T-helper 2 cell treated with Interferon-gamma antibody and Interleukin-4, amounts not matched to agents 5 μg/mL and 100 μg/mL, for 36 hours (primary cell): Measurements from ENCODE around the gene RNF5.

Experiments
- DNase-seq: peaks from one replicate; pipeline ENCODE4 v3.0.0; 2021; ENCODE audit warnings: low spot score
- H3K27ac Mint-ChIP-seq: one replicate; pipeline ENCODE4 v1.8.0; 2021; ENCODE audit warnings: mild to moderate bottlenecking, mixed read lengths
- H3K27me3 Mint-ChIP-seq: one replicate; pipeline ENCODE4 v1.8.0; 2021; ENCODE audit warnings: low read depth, mixed read lengths
- H3K36me3 Mint-ChIP-seq: one replicate; pipeline ENCODE4 v1.8.0; 2021; ENCODE audit warnings: low read depth, mixed read lengths
- H3K4me1 Mint-ChIP-seq: one replicate; pipeline ENCODE4 v1.8.0; 2021; ENCODE audit warnings: low read depth, mixed read lengths
- H3K4me3 Mint-ChIP-seq: one replicate; pipeline ENCODE4 v1.8.0; 2022; ENCODE audit warnings: mild to moderate bottlenecking, moderate library complexity, mixed read lengths
- H3K9me3 Mint-ChIP-seq: one replicate; pipeline ENCODE4 v1.8.0; 2021; ENCODE audit warnings: mixed read lengths

RNF5 gene

DNA sequence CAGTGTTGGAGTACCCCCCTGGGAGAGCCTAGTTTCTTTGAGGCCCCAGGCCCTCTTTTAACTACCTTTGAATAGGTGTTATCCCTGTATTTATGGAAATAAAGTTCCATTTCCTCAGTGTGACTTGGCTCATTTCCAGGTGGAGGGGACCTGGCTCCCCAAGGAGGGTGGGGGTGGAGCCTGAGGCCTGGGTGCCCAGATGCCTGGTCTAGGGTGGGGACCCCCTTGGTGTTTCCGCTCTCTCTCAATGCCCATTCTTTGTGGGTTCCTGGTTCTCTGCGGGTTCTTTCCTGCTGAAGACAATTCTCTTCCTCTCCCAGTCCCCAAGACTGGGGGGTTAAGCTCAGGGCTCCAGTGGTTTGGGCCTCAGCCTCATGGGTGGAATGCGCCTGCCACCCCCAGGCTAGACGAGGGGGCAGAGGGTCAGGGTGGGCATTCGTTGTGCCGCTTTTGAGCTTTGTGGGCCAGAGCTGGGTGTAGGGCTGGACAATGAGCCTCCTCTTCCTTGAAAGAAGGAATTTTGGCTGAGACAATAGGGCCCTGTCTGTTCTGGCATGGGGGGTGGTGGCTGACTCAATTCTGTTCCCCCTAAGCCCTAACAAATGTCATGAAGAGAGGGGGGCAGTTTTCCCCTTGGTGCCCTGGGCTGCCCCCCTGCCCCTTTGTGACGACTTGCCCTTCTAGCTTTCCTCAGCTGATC is 14.5 kb upstream of the RNF5 start:
- Mint-ChIP-seq H3K27ac (no peak overlapping the region), H3K36me3 (peaks cover 12% of the 10 kb centered on the region), H3K4me1 (no peaks in the 10 kb centered on the region), H3K27me3 (no peaks in the 10 kb centered on the region), H3K4me3 (no peak overlapping the region), H3K9me3 (no peaks in the 10 kb centered on the region)
- DNase-seq: no peak

DNA sequence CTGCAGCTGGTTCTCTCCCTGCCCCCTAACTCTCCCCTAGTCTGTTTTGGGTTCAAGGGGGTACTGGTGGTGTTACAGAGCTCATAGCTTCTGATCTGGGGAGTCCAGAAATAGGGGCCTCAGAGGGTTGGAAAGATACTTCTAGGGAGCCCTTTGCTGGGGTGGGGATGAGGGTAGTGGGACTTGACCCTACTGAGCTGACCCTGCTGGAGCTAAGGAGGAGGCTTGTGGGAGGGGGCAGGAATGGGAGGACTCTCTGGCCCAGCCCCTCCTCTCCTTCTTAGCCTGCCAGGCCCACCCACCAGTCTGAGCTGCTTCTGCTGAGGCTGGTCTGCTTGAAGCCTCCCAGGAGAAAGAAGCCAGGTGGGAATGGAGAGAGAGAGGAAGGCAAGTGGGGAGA is 13.9 kb upstream of the RNF5 start, which contains the start of gene EGFL8:
EGFL8 (plus strand) TSS at position 301 of the 400 bp plus-strand sequence. CDS start 1,571 bp downstream, outside the sequence.
- H3K27ac Mint-ChIP-seq: no peak within 1 kb of the TSS
- H3K4me1 Mint-ChIP-seq: no peaks in the 10 kb centered on the region
- DNase-seq: no peak
- H3K27me3 Mint-ChIP-seq: no peaks in the 10 kb centered on the region
- no peak within 1 kb of the TSS for H3K4me3 Mint-ChIP-seq
- peaks cover 15% of the 10 kb centered on the region for H3K36me3 Mint-ChIP-seq
- no peaks in the 10 kb centered on the region for H3K9me3 Mint-ChIP-seq

GRCh38 chr6:32166411-32167061 is 11.7 kb upstream of the RNF5 start:
- Mint-ChIP-seq H3K4me1 (peaks cover 2% of the 10 kb centered on the region), H3K36me3 (peaks cover 26% of the 10 kb centered on the region), H3K9me3 (no peaks in the 10 kb centered on the region), H3K27ac (no peak overlapping the region), H3K4me3 (no peak overlapping the region), H3K27me3 (no peaks in the 10 kb centered on the region)
- no peak for DNase-seq

DNA sequence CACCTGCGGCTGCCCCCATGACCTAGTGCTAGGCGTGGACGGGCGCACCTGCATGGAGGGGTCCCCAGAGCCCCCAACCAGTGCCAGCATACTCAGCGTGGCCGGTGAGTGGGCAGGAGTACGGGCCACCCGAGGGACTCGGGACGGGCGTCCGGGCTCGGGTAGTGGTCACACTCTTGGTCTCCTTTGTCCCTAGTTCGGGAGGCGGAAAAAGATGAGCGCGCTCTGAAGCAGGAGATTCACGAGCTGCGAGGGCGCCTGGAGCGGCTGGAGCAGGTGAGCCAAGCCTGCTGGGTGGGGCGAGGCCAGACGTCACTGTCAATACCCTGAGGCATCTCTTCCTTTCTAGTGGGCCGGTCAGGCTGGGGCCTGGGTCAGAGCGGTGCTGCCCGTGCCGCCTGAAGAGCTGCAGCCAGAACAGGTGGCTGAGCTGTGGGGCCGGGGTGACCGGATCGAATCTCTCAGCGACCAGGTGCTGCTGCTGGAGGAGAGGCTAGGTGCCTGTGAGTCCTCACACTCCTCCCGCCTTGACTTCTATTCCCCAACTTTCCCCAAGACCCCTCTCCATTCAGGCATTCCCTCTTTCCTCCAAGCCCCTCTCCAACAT is 10.9 kb upstream of the RNF5 start:
- Mint-ChIP-seq H3K27ac (no peak overlapping the region), H3K4me1 (peaks cover 2% of the 10 kb centered on the region), H3K27me3 (no peaks in the 10 kb centered on the region), H3K9me3 (no peaks in the 10 kb centered on the region), H3K36me3 (peaks cover 26% of the 10 kb centered on the region), H3K4me3 (no peak overlapping the region)
- no peak for DNase-seq

DNA sequence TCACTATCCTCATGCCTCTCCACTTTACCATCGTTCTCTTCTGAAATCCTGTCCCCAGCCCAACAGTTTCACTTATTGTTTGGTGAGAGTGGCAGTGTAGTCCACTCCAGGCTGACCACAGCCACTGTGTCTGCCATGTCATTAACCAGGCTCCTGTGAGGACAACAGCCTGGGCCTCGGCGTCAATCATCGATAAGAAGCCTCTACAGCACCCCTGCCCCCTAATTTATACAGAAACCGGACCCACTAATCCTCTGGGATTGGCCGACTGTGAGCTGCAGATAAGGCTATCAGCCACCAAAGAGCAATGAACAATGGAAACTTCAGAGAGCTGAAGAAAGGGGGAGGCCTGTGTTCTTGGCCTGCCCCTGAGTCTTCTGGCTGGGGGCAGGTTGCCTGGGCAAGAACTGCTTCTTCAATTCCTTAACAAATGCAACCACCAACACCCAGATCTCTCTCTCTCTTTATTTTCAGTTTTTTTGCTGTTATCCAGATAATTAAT is 10.4 kb upstream of the RNF5 start:
- Mint-ChIP-seq H3K27me3 (no peaks in the 10 kb centered on the region), H3K36me3 (peaks cover 26% of the 10 kb centered on the region)
- DNase-seq: no peak

GRCh38 chr6:32168350-32168749 is 9.9 kb upstream of the RNF5 start:
- Mint-ChIP-seq H3K27me3 (no peaks in the 10 kb centered on the region), H3K4me3 (no peak overlapping the region), H3K9me3 (no peaks in the 10 kb centered on the region), H3K4me1 (peaks cover 10% of the 10 kb centered on the region), H3K36me3 (peaks cover 26% of the 10 kb centered on the region), H3K27ac (no peak overlapping the region)
- DNase-seq: no peak

More for the DNA sequence above, 10.4 kb upstream of the RNF5 start:
- no peak overlapping the region for H3K4me3 Mint-ChIP-seq
- no peak overlapping the region for H3K27ac Mint-ChIP-seq
- peaks cover 5% of the 10 kb centered on the region for H3K4me1 Mint-ChIP-seq
- H3K9me3 Mint-ChIP-seq: no peaks in the 10 kb centered on the region

- no peak overlapping the region for H3K27ac Mint-ChIP-seq
- no peak for DNase-seq
- H3K4me3 Mint-ChIP-seq: no peak overlapping the region
- H3K27me3 Mint-ChIP-seq: no peaks in the 10 kb centered on the region
- H3K36me3 Mint-ChIP-seq: peaks cover 26% of the 10 kb centered on the region
- peaks cover 16% of the 10 kb centered on the region for H3K4me1 Mint-ChIP-seq
- no peaks in the 10 kb centered on the region for H3K9me3 Mint-ChIP-seq
Observed at GRCh38 chr6:32168807-32169591, 9.2 kb upstream of the RNF5 start.

- Mint-ChIP-seq H3K27ac (no peak overlapping the region), H3K4me1 (peaks cover 22% of the 10 kb centered on the region)
Observed at GRCh38 chr6:32170294-32170693, 7.9 kb upstream of the RNF5 start.

DNA sequence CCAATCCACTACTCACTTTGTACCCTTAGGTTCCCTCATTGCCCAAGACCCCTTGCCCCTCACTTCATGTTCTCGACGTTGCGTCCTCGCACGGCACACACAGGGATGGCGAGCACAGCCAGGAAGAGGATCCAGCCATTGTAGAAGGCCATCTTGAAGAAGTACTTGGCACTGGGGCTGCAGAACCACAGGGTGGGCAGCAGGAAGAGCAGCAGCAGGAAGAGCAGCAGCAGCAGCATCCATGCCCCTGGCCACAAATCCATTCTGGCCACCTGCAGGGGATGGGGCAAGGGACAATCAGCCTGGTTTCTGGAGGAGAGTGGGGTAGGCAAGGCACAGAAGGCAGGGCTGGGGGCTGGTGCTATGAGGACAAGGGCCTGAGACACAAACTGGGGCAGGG is 7.0 kb upstream of the RNF5 start:
- DNase-seq: no peak
- Mint-ChIP-seq H3K27me3 (no peaks in the 10 kb centered on the region), H3K27ac (no peak overlapping the region), H3K4me1 (peaks cover 24% of the 10 kb centered on the region), H3K36me3 (peaks cover 25% of the 10 kb centered on the region), H3K4me3 (no peak overlapping the region), H3K9me3 (no peaks in the 10 kb centered on the region)

More at GRCh38 chr6:32170294-32170693, 7.9 kb upstream of the RNF5 start:
- Mint-ChIP-seq H3K4me3 (no peak overlapping the region), H3K36me3 (peaks cover 25% of the 10 kb centered on the region), H3K9me3 (no peaks in the 10 kb centered on the region), H3K27me3 (no peaks in the 10 kb centered on the region)
- DNase-seq: no peak

DNA sequence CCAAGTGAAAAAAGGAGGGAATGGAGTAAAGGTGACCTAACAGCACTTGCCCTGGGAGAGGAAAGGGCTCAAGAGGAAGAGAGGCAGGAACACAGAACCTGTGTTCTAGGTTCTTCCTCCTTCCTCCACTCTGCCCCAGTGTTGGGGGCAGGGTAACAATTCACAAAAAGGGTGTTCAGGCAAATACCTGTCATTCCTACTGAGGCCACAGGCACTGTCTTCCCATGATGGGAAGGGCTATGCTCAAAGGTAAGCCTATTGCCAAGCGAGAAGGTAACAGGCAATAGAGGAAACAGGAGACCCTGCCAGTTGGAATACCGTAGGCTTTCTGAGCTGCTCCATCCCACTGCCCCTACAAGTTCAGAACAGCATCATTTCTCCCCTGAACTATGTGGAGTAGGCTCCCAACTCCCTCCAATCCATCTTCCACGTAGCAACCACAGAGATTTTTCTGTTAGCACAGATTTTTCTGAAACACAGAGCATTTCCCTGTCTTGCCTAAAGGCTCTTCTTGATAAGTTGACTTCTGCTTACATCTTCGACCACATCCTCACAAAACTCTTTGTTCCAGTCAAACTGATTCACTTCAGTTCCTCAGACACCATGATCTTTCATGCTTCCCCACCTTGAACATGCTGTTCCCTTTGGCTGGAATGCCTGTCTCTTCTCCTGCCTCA is 5.0 kb upstream of the RNF5 start:
- no peak for DNase-seq
- no peaks in the 10 kb centered on the region for H3K27me3 Mint-ChIP-seq
- H3K36me3 Mint-ChIP-seq: peaks cover 19% of the 10 kb centered on the region
- no peak overlapping the region for H3K4me3 Mint-ChIP-seq
- H3K4me1 Mint-ChIP-seq: peaks cover 36% of the 10 kb centered on the region
- no peaks in the 10 kb centered on the region for H3K9me3 Mint-ChIP-seq
- peak overlapping the region; percentile 56 for H3K27ac Mint-ChIP-seq

DNA sequence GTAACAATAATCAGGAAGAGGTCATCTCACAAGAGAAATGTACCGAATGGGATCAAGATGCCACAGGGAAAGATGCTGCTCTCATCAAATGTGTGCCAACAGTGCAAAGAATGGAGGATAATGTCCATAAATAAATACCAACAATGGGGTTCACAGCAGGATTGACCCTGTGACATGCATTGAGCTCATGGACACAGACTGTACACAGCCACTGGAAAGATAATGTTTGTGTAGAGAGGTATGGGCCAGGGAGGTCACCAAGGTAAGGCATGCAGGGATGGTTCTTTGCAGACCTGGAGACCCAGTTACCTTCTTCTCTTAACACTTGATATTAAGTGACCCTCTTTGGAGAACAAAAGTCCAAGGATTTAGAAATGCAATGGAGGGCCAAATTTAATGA is 3.8 kb upstream of the RNF5 start:
- H3K4me1 Mint-ChIP-seq: peaks cover 45% of the 10 kb centered on the region
- no peaks in the 10 kb centered on the region for H3K9me3 Mint-ChIP-seq
- H3K27ac Mint-ChIP-seq: no peak overlapping the region
- H3K27me3 Mint-ChIP-seq: no peaks in the 10 kb centered on the region
- no peak for DNase-seq
- H3K36me3 Mint-ChIP-seq: peaks cover 21% of the 10 kb centered on the region
- H3K4me3 Mint-ChIP-seq: peak overlapping the region; percentile 97

DNA sequence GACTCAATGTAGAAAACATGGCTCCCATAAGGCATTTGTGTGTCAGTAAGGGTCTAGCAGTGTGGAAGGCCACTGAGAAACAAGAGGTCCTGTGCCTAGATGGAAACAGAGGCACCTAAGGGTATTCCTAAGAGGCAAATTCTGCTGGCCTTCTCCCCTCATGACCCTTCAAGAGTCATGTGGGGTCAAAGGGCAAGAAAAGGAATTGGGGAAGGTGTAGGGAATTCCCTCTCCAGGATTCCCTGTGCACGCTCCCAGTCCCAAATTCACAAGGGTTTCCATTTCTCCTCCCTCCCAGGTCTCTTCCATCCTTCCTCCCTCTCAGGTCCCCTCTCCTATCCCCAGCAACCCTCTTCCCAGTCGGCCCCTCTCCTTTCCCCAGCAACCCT is 2.9 kb upstream of the RNF5 start:
- H3K27me3 Mint-ChIP-seq: no peaks in the 10 kb centered on the region
- no peak for DNase-seq
- H3K27ac Mint-ChIP-seq: peak overlapping the region; percentile 70
- peaks cover 18% of the 10 kb centered on the region for H3K36me3 Mint-ChIP-seq
- H3K4me3 Mint-ChIP-seq: peak overlapping the region; percentile 97
- no peaks in the 10 kb centered on the region for H3K9me3 Mint-ChIP-seq
- H3K4me1 Mint-ChIP-seq: peaks cover 47% of the 10 kb centered on the region

DNA sequence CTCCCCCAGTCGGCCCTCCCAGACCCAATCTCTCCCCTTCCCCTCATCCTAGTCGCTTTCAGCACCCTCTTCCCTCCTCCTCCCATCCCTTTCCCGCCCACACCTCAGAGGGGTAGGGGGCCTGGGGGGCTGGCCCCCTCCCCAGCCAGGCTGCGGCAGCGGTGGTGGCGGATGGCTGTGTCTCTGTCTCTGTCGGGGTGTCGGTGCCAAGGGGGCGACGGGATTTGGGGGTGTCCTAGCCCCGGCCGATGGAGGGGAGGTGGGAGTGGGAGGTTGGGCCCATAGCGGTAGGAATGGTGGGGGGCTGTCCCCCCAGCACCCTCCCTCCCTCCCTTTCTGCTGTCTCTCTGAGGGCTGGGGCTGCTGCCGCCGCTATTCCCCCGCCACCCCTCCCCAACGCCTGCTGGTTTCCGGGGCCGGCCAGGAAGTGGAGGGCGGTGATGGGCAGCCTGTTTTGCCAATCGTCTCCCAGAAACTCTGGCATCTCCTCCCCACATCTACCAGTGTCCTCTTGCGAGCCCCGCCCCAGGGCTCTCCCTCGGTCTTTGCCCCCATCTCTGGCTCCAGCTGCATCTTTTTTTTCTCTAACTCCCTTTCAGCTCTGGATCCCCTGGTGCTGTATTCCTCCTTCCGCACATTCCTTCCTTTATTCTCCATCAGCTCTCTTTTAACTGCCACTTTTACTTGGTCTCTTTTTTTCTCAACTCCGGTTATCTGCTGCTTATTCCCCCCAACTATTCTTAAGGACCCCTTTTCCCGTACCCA is 2.3 kb upstream of the RNF5 start, which contains the start of gene AGPAT1:
AGPAT1 (minus strand) TSS at position 374 of the 765 bp plus-strand sequence. CDS start 4,588 bp downstream, outside the sequence.
- peak within 1 kb of the TSS; percentile 98 for H3K27ac Mint-ChIP-seq
- no peaks in the 10 kb centered on the region for H3K27me3 Mint-ChIP-seq
- DNase-seq: peak; percentile 93
- no peaks in the 10 kb centered on the region for H3K9me3 Mint-ChIP-seq
- peaks cover 47% of the 10 kb centered on the region for H3K4me1 Mint-ChIP-seq
- peaks cover 21% of the 10 kb centered on the region for H3K36me3 Mint-ChIP-seq
- peak within 1 kb of the TSS; percentile 97 for H3K4me3 Mint-ChIP-seq
